Measurements from ENCODE around the gene BCOR.

- TF ChIP-seq, protein P1, sequence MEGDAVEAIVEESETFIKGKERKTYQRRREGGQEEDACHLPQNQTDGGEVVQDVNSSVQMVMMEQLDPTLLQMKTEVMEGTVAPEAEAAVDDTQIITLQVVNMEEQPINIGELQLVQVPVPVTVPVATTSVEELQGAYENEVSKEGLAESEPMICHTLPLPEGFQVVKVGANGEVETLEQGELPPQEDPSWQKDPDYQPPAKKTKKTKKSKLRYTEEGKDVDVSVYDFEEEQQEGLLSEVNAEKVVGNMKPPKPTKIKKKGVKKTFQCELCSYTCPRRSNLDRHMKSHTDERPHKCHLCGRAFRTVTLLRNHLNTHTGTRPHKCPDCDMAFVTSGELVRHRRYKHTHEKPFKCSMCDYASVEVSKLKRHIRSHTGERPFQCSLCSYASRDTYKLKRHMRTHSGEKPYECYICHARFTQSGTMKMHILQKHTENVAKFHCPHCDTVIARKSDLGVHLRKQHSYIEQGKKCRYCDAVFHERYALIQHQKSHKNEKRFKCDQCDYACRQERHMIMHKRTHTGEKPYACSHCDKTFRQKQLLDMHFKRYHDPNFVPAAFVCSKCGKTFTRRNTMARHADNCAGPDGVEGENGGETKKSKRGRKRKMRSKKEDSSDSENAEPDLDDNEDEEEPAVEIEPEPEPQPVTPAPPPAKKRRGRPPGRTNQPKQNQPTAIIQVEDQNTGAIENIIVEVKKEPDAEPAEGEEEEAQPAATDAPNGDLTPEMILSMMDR (IDR thresholded peaks at IDR 0.05), result no peak
- no peak for TF ChIP-seq POLR2A (IDR thresholded peaks at IDR 0.05)
Measured at GRCh38 chrX:40132751-40133150, 35.0 kb upstream of the BCOR start.
